ENCODE data around the gene KRT76. TPM values are rescaled to one million over a fixed set of nuclear protein-coding genes. Genes with fewer than 3 reads are reported as not detected.
A peak's percentile ranks its signal among the peaks of the same experiment; 100 is the strongest.

The KRT76 gene
- total RNA-seq, 6 experiments from 2014 or later, result not detected

GRCh38 chr12:52801773-52802172 lies 24.6 kb upstream of the KRT76 start:
- peaks cover 43% of the 10 kb centered on the region for H3K4me1 Mint-ChIP-seq (ENCODE audit: low read depth)
- no peak for TF ChIP-seq CTCF (IDR thresholded peaks at IDR 0.05)

GRCh38 chr12:52800259-52800917 lies 23.2 kb upstream of the KRT76 start:
- no peak for DNase-seq
- no peak overlapping the region for H3K4me3 Mint-ChIP-seq
- no peak for TF ChIP-seq CTCF (IDR thresholded peaks at IDR 0.05)
- H3K9me3 Mint-ChIP-seq, result no peaks in the 10 kb centered on the region
- H3K27ac Mint-ChIP-seq, result no peak overlapping the region
- H3K4me1 Mint-ChIP-seq (ENCODE audit: low read depth), result peaks cover 47% of the 10 kb centered on the region
- no peaks in the 10 kb centered on the region for H3K36me3 Mint-ChIP-seq (ENCODE audit: low read depth)
- H3K27me3 Mint-ChIP-seq (ENCODE audit: insufficient read depth), result peaks cover 21% of the 10 kb centered on the region

More at GRCh38 chr12:52801773-52802172, 24.6 kb upstream of the KRT76 start:
- H3K27me3 Mint-ChIP-seq (ENCODE audit: insufficient read depth), result peaks cover 25% of the 10 kb centered on the region
- no peaks in the 10 kb centered on the region for H3K36me3 Mint-ChIP-seq (ENCODE audit: low read depth)
- H3K4me3 Mint-ChIP-seq, result no peak overlapping the region
- no peak overlapping the region for H3K27ac Mint-ChIP-seq
- no peak for DNase-seq
- no peaks in the 10 kb centered on the region for H3K9me3 Mint-ChIP-seq

GRCh38 chr12:52799505-52800211 lies 22.5 kb upstream of the KRT76 start:
- H3K4me1 Mint-ChIP-seq (ENCODE audit: low read depth), result peaks cover 52% of the 10 kb centered on the region

GRCh38 chr12:52798671-52799504 lies 21.7 kb upstream of the KRT76 start:
- H3K9me3 Mint-ChIP-seq, result no peaks in the 10 kb centered on the region
- H3K36me3 Mint-ChIP-seq (ENCODE audit: low read depth), result no peaks in the 10 kb centered on the region
- H3K4me3 Mint-ChIP-seq, result peak overlapping the region; percentile 64
- peak overlapping the region; percentile 81 for H3K27ac Mint-ChIP-seq
- H3K4me1 Mint-ChIP-seq (ENCODE audit: low read depth), result peaks cover 60% of the 10 kb centered on the region
- no peak for TF ChIP-seq CTCF (IDR thresholded peaks at IDR 0.05)
- H3K27me3 Mint-ChIP-seq (ENCODE audit: insufficient read depth), result peaks cover 13% of the 10 kb centered on the region
- DNase-seq, result peak; percentile 57

More at GRCh38 chr12:52799505-52800211, 22.5 kb upstream of the KRT76 start:
- no peak for TF ChIP-seq CTCF (IDR thresholded peaks at IDR 0.05)
- Mint-ChIP-seq H3K36me3 (ENCODE audit: low read depth) (no peaks in the 10 kb centered on the region), H3K27me3 (ENCODE audit: insufficient read depth) (peaks cover 17% of the 10 kb centered on the region), H3K9me3 (no peaks in the 10 kb centered on the region), H3K4me3 (no peak overlapping the region), H3K27ac (peak overlapping the region; percentile 81)
- no peak for DNase-seq

- peak; percentile 77 for DNase-seq
- Mint-ChIP-seq H3K4me1 (ENCODE audit: low read depth) (peaks cover 61% of the 10 kb centered on the region), H3K4me3 (peak overlapping the region; percentile 34)
These were observed 21.0 kb upstream of the KRT76 start for GRCh38 chr12:52798003-52798670.

More at GRCh38 chr12:52798003-52798670, 21.0 kb upstream of the KRT76 start:
- no peak for TF ChIP-seq CTCF (IDR thresholded peaks at IDR 0.05)
- Mint-ChIP-seq H3K36me3 (ENCODE audit: low read depth) (no peaks in the 10 kb centered on the region), H3K27me3 (ENCODE audit: insufficient read depth) (peaks cover 7% of the 10 kb centered on the region), H3K27ac (peak overlapping the region; percentile 81), H3K9me3 (no peaks in the 10 kb centered on the region)
